Subcutaneous abdominal adipose tissue (tissue), 5 donors: ENCODE results near the gene TMEM97.

Source experiments
- H3K27ac ChIP-seq: one replicate; pipeline ENCODE4 v1.7.0; 2013; ENCODE audit warnings: low read depth, mild to moderate bottlenecking, inconsistent platforms, low read length, moderate library complexity
- H3K27me3 ChIP-seq, 5 donors: one replicate each; pipeline ENCODE4 v1.7.0; 2013; ENCODE audit warnings: low read length in 5 of 5, inconsistent platforms in 1 of 5; ENCODE audit not compliant: control insufficient read depth in 5 of 5, insufficient read depth in 4 of 5
- H3K36me3 ChIP-seq, 5 donors: one replicate each; pipeline ENCODE4 v1.7.0; 2013; ENCODE audit warnings: low read length in 5 of 5; ENCODE audit not compliant: control insufficient read depth in 5 of 5, insufficient read depth in 5 of 5
- H3K4me1 ChIP-seq, 5 donors: one replicate each; pipeline ENCODE4 v1.7.0; 2013; ENCODE audit warnings: low read length in 5 of 5, mild to moderate bottlenecking in 3 of 5, moderate library complexity in 1 of 5; ENCODE audit not compliant: control insufficient read depth in 5 of 5, insufficient read depth in 5 of 5
- H3K4me3 ChIP-seq, 5 donors: one replicate each; pipeline ENCODE4 v1.7.0; 2013; ENCODE audit warnings: low read length in 5 of 5, low read depth in 1 of 5
- H3K9ac ChIP-seq, 5 donors: one replicate each; pipeline ENCODE4 v1.7.0; 2013; ENCODE audit warnings: low read length in 5 of 5, mild to moderate bottlenecking in 4 of 5, moderate library complexity in 3 of 5
- H3K9me3 ChIP-seq, 5 donors: one replicate each; pipeline ENCODE4 v1.7.0; 2013; ENCODE audit warnings: low read length in 5 of 5; ENCODE audit not compliant: control insufficient read depth in 5 of 5
- donor health status: healthy.
- donor health status: healthy.
- donor health status: healthy.
- donor health status: healthy.
- donor health status: healthy.

Gene TMEM97

DNA sequence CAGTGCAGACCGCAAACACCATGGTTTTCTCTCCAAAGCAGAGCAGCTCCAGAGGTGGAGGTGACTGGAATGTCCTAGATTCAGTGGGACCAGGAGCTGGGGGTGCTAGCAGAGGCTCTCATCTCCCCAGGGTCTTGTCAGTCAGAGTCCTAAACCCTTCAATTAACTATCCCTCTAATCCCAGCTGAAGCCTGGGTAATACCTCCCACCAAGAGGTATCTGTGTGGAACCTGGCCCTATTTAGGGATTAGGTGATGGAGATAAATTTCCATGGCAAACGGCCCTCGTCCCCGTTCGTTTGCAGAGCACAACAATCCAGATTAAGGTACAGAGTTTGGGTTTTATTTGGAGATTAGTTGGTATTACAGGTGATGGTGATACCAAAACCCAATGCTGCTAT, 44.2 kb downstream of the TMEM97 start:
- Histone ChIP-seq H3K27me3 (no peaks in the 10 kb centered on the region), H3K4me3 (no peak overlapping the region), H3K9me3 (no peaks in the 10 kb centered on the region), H3K4me1 (peaks cover 0 to 6% (median 5%) of the 10 kb centered on the region in 5 donors), H3K27ac (no peak overlapping the region), H3K36me3 (peaks cover 14 to 78% (median 57%) of the 10 kb centered on the region in 5 donors), H3K9ac (no peak overlapping the region)

DNA sequence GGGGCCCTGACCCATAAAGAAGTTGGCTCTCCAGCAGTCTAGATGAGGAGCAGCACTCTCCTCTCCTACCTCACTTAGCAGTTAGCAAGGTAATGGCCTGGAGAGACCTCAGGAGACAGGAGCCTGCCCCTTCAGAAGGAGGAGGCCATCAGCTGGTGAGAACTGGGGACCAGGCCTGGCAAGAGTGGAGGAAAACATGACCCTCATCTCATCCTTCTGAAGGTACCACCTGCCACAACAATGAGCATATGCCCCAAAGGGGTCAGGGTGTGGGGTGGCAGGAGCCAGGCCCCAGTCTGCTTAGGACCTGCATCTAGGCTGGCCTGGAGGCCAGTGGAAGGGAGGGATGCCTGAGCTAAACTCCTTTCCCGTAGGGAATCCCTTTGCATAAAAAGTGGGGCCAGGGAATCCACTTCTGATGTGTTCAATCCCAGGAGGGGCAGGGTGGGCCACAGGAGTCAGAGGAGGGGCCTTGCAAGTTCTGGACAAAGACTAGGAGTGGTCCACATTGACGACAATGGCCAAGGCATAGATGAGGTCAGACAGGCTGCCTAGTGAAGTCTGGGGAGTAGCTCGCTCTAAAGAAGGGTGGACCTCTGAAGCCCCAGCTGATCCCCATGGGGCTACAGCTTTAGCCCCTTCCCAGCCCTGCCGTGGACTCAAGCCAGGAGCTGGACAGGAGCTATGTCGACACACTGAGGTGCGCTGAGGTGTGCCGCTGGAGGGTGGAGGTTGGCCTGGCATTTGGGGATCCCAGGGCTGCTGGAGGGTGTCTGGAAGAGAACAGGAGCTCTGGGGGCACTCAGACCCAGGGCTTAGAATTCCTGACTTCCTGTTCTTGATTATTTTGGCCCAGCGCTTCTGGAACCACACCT, 45.0 kb downstream of the TMEM97 start:
- Histone ChIP-seq H3K36me3 (peaks cover 14 to 78% (median 56%) of the 10 kb centered on the region in 5 donors), H3K4me3 (no peak overlapping the region), H3K9me3 (no peaks in the 10 kb centered on the region), H3K4me1 (no peaks in the 10 kb centered on the region), H3K27ac (no peak overlapping the region), H3K27me3 (no peaks in the 10 kb centered on the region), H3K9ac (no peak overlapping the region)

DNA sequence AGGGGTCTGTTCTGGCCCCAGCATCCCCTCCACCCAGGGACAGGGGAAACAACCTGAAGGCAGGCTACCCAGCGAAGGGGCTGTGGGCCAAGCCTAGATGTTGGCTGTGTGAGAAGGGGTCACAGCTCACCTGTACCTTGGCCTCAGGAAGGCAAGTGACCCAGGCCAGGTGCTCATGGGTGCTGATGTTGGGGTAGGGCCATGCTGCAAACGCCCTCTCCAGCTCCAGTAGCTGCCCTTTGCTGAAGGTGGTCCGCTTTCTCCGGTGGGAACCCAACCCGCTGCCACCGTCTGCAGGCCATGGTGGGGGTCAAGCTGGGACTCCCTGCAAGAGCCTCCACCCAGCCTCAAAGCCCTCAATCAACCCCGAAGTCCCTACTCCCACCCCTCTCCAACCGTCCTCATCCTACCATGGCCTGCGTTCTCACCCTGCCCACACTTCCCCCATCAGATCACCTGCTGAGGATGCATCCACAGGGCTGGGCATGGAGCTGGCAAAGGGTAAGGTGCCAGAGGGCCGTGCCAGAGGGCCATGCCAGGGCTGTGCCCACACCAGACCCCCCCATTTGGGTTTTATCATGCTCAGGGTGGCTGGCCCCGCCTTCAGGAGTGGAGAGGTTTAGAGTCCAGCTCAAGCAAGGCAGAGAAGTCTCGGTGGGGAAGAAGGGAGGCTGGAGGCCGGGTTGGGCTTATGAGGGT, 45.8 kb downstream of the TMEM97 start, which contains the start of gene SEBOX:
Gene SEBOX, minus strand, starts transcription at position 535 of the 699 bp plus-strand sequence. Its CDS starts 48 bp downstream, at position 487.
- no peak within 1 kb of the TSS for H3K27ac ChIP-seq
- no peak within 1 kb of the TSS for H3K9ac ChIP-seq
- H3K36me3 ChIP-seq, result peaks cover 14 to 72% (median 50%) of the 10 kb centered on the region in 5 donors
- H3K4me3 ChIP-seq, result no peak within 1 kb of the TSS
- no peaks in the 10 kb centered on the region for H3K27me3 ChIP-seq
- H3K4me1 ChIP-seq, result no peaks in the 10 kb centered on the region
- H3K9me3 ChIP-seq, result no peaks in the 10 kb centered on the region

- Histone ChIP-seq H3K36me3 (peaks cover 10 to 65% (median 44%) of the 10 kb centered on the region in 5 donors), H3K9ac (no peak overlapping the region), H3K27ac (no peak overlapping the region)
Observed at GRCh38 chr17:28365487-28365886, 46.5 kb downstream of the TMEM97 start.

DNA sequence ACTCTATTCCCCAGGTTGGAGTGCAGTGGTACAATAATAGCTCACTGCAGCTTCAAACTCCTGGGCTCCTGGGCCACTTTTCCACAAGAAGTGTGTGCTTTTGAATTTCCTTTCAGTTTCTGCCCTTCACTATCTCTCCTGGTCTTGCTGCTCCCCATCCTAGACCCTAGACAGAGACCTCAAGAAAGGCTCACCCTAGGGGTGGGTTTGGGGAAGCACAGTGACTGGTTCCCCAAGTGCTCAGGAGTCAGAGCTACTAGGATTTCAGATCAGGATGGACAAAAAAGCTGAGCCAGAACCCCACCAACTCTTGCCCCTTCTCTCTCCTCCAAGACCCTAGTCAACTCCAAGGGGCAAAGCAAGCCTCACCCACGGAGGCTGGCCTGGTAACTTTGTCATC, 47.6 kb downstream of the TMEM97 start:
- H3K27ac ChIP-seq, result no peak overlapping the region
- H3K4me1 ChIP-seq, result peaks cover 0 to 11% (median 6%) of the 10 kb centered on the region in 5 donors
- H3K9ac ChIP-seq, result no peak overlapping the region
- H3K27me3 ChIP-seq, result peaks cover 0 to 1% (median 0%) of the 10 kb centered on the region in 5 donors
- no peak overlapping the region for H3K4me3 ChIP-seq
- H3K9me3 ChIP-seq, result no peaks in the 10 kb centered on the region
- peaks cover 5 to 54% (median 33%) of the 10 kb centered on the region in 5 donors for H3K36me3 ChIP-seq

More at GRCh38 chr17:28365487-28365886, 46.5 kb downstream of the TMEM97 start:
- Histone ChIP-seq H3K9me3 (no peaks in the 10 kb centered on the region), H3K4me3 (no peak overlapping the region), H3K4me1 (peaks cover 0 to 6% (median 4%) of the 10 kb centered on the region in 5 donors), H3K27me3 (no peaks in the 10 kb centered on the region)

GRCh38 chr17:28367641-28368305, 48.8 kb downstream of the TMEM97 start:
- Histone ChIP-seq H3K9me3 (no peaks in the 10 kb centered on the region), H3K4me3 (no peak overlapping the region), H3K9ac (no peak overlapping the region), H3K27me3 (peaks cover 0 to 9% (median 0%) of the 10 kb centered on the region in 5 donors), H3K4me1 (peaks cover 2 to 23% (median 17%) of the 10 kb centered on the region in 5 donors), H3K36me3 (peaks cover 0 to 42% (median 22%) of the 10 kb centered on the region in 5 donors), H3K27ac (no peak overlapping the region)

DNA sequence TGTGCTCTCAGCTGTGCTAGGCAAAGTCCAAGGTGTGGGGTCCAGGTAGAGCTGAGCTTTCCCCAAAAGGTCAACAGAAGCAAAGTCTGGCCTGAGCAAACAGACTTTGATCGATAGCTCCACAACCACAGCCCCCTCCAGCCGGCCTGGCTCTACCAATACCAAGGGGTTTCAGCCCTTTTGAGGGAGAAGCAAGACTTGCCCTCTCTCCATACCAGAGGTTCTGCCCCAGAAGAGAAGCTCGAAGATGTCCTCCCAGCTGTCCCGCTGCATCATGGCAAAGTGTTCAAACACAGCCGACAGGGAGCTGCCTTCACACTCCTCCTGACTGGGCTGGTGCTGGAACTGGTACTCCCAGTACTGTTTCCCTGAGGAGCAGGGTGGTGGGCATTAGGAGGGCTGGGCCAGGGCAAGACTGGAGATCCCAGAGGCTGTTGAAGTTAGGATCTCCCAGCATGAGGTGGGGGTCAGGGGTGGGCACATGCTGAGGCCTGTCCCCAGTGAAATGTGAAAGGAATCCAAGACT, 49.4 kb downstream of the TMEM97 start:
- Histone ChIP-seq H3K27me3 (peaks cover 0 to 11% (median 0%) of the 10 kb centered on the region in 5 donors), H3K9ac (no peak overlapping the region), H3K9me3 (no peaks in the 10 kb centered on the region), H3K4me1 (peaks cover 3 to 26% (median 19%) of the 10 kb centered on the region in 5 donors), H3K36me3 (peaks cover 0 to 36% (median 16%) of the 10 kb centered on the region in 5 donors), H3K4me3 (no peak overlapping the region), H3K27ac (no peak overlapping the region)

DNA sequence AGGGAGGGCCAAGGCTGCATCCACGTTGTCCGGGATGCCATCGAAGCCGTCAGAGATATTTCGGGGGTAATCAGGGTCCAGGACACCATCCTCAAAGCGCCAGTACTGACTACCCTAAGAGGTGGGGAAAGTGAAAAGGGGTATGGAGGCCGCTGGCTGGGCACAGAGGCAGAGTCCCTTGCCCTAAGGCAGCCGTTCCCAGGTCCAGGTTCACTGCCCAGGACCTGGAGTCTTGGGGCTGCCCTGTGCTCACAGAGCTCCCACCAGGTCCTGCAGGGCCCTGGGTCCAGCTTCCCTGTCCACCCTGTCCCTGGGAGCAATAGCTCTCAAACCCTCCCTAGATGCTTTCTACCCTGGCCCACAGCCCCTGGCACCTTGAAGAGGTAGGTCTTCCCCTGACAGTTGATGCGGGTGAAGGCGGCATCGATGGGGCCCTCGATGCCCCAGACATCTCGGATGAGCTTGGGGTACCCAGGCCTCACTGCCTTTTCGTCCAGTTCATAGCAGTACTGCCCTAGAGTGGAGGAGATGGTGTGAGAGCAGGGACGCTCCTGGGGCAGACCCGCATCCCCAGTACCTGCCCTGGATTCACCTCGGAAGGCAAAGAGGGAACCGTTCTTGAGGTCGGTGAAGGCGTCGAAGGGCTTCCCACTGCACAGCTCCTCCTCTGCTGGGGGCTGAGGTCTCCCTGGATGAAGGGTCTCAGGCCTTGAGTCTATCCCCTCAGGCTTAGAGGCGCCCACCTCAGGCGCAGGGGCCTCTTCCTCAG, 50.1 kb downstream of the TMEM97 start:
- no peak overlapping the region for H3K9ac ChIP-seq
- H3K27me3 ChIP-seq, result peaks cover 0 to 14% (median 0%) of the 10 kb centered on the region in 5 donors
- H3K9me3 ChIP-seq, result no peaks in the 10 kb centered on the region
- H3K4me3 ChIP-seq, result no peak overlapping the region
- peaks cover 0 to 29% (median 9%) of the 10 kb centered on the region in 5 donors for H3K36me3 ChIP-seq
- H3K4me1 ChIP-seq, result peaks cover 3 to 26% (median 19%) of the 10 kb centered on the region in 5 donors
- no peak overlapping the region for H3K27ac ChIP-seq

- peaks cover 3 to 26% (median 19%) of the 10 kb centered on the region in 5 donors for H3K4me1 ChIP-seq
- H3K9me3 ChIP-seq, result no peaks in the 10 kb centered on the region
- no peak overlapping the region for H3K9ac ChIP-seq
- peaks cover 0 to 23% (median 6%) of the 10 kb centered on the region in 5 donors for H3K36me3 ChIP-seq
- H3K27me3 ChIP-seq, result peaks cover 0 to 14% (median 0%) of the 10 kb centered on the region in 5 donors
- H3K4me3 ChIP-seq, result no peak overlapping the region
- no peak overlapping the region for H3K27ac ChIP-seq
Observed at GRCh38 chr17:28369684-28370034, 50.7 kb downstream of the TMEM97 start.
